ENCODE results near the gene CEP164.

DNA sequence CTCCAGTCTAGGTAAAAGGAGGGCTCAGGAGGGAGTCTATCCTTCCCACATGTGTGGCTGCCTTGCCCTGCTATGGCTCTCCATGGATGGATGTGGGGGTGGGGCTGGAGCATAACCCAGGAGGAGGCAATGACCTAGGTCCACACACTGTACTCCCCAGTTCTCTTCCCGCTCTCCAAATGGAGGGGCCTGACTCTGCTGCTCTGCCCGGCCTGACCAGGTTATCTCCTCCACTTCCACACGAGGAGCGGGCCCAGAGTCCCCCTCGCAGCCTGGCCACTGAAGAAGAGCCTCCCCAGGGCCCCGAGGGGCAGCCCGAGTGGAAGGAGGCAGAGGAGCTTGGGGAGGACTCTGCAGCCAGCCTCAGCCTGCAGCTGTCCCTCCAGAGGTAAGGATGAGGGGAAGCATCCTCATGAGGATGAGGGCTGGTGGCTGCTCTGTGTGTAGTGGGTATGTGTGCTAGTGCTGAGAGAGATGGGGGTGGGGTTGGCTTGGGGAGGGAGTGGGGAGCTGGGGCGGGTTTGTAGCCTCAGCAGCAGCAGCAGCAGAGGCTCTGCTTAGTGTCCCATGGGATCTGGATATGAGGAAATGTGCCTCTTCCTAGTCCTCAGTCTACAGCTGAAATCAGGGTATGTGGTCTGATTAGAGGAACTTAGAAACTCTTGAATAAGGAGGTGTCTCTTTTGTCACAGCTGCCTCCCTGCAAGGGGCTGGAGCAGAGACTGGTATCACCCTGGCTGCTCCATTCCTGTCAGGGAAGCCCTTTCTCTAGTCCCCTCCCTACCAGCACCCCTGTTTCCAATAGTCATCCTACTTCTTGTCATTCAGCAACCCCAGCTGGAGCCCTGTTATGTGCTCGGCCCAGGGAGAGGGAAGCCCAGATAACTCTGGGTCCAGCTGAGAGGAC is 54.1 kb downstream of the CEP164 start:
- TF ChIP-seq, protein P1, sequence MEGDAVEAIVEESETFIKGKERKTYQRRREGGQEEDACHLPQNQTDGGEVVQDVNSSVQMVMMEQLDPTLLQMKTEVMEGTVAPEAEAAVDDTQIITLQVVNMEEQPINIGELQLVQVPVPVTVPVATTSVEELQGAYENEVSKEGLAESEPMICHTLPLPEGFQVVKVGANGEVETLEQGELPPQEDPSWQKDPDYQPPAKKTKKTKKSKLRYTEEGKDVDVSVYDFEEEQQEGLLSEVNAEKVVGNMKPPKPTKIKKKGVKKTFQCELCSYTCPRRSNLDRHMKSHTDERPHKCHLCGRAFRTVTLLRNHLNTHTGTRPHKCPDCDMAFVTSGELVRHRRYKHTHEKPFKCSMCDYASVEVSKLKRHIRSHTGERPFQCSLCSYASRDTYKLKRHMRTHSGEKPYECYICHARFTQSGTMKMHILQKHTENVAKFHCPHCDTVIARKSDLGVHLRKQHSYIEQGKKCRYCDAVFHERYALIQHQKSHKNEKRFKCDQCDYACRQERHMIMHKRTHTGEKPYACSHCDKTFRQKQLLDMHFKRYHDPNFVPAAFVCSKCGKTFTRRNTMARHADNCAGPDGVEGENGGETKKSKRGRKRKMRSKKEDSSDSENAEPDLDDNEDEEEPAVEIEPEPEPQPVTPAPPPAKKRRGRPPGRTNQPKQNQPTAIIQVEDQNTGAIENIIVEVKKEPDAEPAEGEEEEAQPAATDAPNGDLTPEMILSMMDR (IDR thresholded peaks at IDR 0.05; ENCODE audit: low read depth, low read length), result no peak
- no peak for TF ChIP-seq EZH2phosphoT487 (IDR thresholded peaks at IDR 0.05; ENCODE audit: low read depth)

All from OCI-LY3 (cell line).